Measurements from ENCODE around the gene WNT1.

WNT1 gene

GRCh38 chr12:48977290-48978281 is 536 bp upstream of the WNT1 start:
- no peak for DNase-seq (ENCODE audit: low spot score)
- H3K27ac ChIP-seq, result no peak overlapping the region
- TF ChIP-seq CTCF (conservative IDR thresholded peaks at IDR 0.05; ENCODE audit: low read depth), result peak; percentile 79
- ChIA-PET CTCF (interaction anchor here (0.5 to 4.3 kb wide), 28 partner anchors 9 to 278 kb away, joined by 3 to 30 read pairs (median 4); partner anchors contain the start of gene DDX23), POLR2A (ENCODE audit: low non-redundant PET) (no interaction called here)

GRCh38 chr12:48978741-48979601 is 849 bp downstream of the WNT1 start:
- ChIA-PET CTCF (interaction anchor here (0.8 to 4.3 kb wide), 11 partner anchors 7 to 184 kb away, joined by 3 to 30 read pairs (median 7); no protein-coding TSS in a partner anchor), POLR2A (ENCODE audit: low non-redundant PET) (no interaction called here)
- no peak for TF ChIP-seq CTCF (conservative IDR thresholded peaks at IDR 0.05; ENCODE audit: low read depth)
- no peak overlapping the region for H3K27ac ChIP-seq
- no peak for DNase-seq (ENCODE audit: low spot score)

GRCh38 chr12:48979602-48980388 is 1.7 kb downstream of the WNT1 start:
- ChIA-PET CTCF (interaction anchor here (0.5 to 4.3 kb wide), 9 partner anchors 9 to 950 kb away, joined by 3 to 30 read pairs (median 4); no protein-coding TSS in a partner anchor), POLR2A (ENCODE audit: low non-redundant PET) (no interaction called here)
- no peak overlapping the region for H3K27ac ChIP-seq
- no peak for DNase-seq (ENCODE audit: low spot score)
- no peak for TF ChIP-seq CTCF (conservative IDR thresholded peaks at IDR 0.05; ENCODE audit: low read depth)

- H3K27ac ChIP-seq, result no peak overlapping the region
- CTCF ChIA-PET, result interaction anchor here (0.5 to 4.3 kb wide), 8 partner anchors 8 to 950 kb away, joined by 3 to 30 read pairs (median 4); no protein-coding TSS in a partner anchor
- no peak for TF ChIP-seq CTCF (conservative IDR thresholded peaks at IDR 0.05; ENCODE audit: low read depth)
Measured at GRCh38 chr12:48980389-48980952, 2.3 kb downstream of the WNT1 start.

DNA sequence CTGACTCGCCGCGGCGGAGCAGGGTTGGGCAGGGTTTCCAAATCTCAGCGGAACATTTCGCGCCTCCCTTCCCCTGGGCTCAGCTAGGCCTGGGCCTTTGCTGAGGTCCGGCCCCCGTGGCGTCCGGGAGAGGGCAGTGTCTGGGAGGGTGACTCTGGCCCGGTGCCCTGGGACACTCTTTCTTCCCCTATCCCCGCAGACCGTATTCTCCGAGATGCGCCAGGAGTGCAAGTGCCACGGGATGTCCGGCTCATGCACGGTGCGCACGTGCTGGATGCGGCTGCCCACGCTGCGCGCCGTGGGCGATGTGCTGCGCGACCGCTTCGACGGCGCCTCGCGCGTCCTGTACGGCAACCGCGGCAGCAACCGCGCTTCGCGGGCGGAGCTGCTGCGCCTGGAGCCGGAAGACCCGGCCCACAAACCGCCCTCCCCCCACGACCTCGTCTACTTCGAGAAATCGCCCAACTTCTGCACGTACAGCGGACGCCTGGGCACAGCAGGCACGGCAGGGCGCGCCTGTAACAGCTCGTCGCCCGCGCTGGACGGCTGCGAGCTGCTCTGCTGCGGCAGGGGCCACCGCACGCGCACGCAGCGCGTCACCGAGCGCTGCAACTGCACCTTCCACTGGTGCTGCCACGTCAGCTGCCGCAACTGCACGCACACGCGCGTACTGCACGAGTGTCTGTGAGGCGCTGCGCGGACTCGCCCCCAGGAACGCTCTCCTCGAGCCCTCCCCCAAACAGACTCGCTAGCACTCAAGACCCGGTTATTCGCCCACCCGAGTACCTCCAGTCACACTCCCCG is 3.0 kb downstream of the WNT1 start:
- no peak for DNase-seq (ENCODE audit: low spot score)
- POLR2A ChIA-PET (ENCODE audit: low non-redundant PET), result interaction anchor here (0.5 kb wide), 1 partner anchor 52 kb away, joined by 3 read pairs; no protein-coding TSS in a partner anchor
- TF ChIP-seq CTCF (conservative IDR thresholded peaks at IDR 0.05; ENCODE audit: low read depth), result 0 out of 2 replicates have a peak, but pooled peaks have one; percentile 11

More at GRCh38 chr12:48980389-48980952, 2.3 kb downstream of the WNT1 start:
- POLR2A ChIA-PET (ENCODE audit: low non-redundant PET), result interaction anchor here (0.5 kb wide), 1 partner anchor 52 kb away, joined by 3 read pairs; no protein-coding TSS in a partner anchor
- DNase-seq (ENCODE audit: low spot score), result no peak

More for the DNA sequence above, 3.0 kb downstream of the WNT1 start:
- H3K27ac ChIP-seq, result no peak overlapping the region
- CTCF ChIA-PET, result interaction anchor here (0.6 to 0.7 kb wide), 5 partner anchors 12 to 83 kb away, joined by 3 to 6 read pairs (median 3); no protein-coding TSS in a partner anchor

Data from RWPE1 (cell line).